KMS-11 (cell line): ENCODE data around the gene MTCP1.

ENCODE experiments used
- H2AFZ ChIP-seq: fragments of 200-600 bp; sonication (generic); 2 replicates; pipeline ENCODE4 v1.6.1; 2016; ENCODE audit warnings: antibody characterized with exemption, mixed run types, low read depth
- H3K27ac ChIP-seq: fragments of 200-600 bp; sonication (generic); 2 replicates; pipeline ENCODE4 v1.6.1; 2016; ENCODE audit warnings: mild to moderate bottlenecking, mixed run types
- H3K27me3 ChIP-seq: fragments of 200-600 bp; sonication (generic); 2 replicates; pipeline ENCODE4 v1.6.1; 2017; ENCODE audit warnings: mild to moderate bottlenecking, low read depth, mixed run types, moderate library complexity; ENCODE audit not compliant: insufficient read depth
- H3K36me3 ChIP-seq: fragments of 200-600 bp; sonication (generic); 2 replicates; pipeline ENCODE4 v1.6.1; 2017; ENCODE audit warnings: mild to moderate bottlenecking, mixed run types; ENCODE audit not compliant: insufficient read depth
- H3K4me1 ChIP-seq: fragments of 200-600 bp; sonication (generic); 2 replicates; pipeline ENCODE4 v1.6.1; 2016; ENCODE audit warnings: mild to moderate bottlenecking, low read depth, mixed run types; ENCODE audit not compliant: poor library complexity, severe bottlenecking
- H3K4me2 ChIP-seq: fragments of 200-600 bp; sonication (generic); 2 replicates; pipeline ENCODE4 v1.7.0; 2016; ENCODE audit warnings: mild to moderate bottlenecking, mixed run types
- H3K4me3 ChIP-seq: fragments of 200-600 bp; sonication (generic); IDR thresholded peaks from 2 replicates; pipeline ENCODE4 v1.6.1; 2017; ENCODE audit warnings: low read depth, low read length, mixed read lengths; ENCODE audit not compliant: insufficient read depth
- H3K79me2 ChIP-seq: fragments of 200-600 bp; sonication (generic); 2 replicates; pipeline ENCODE4 v1.6.1; 2016; ENCODE audit warnings: low read depth, mixed run types; ENCODE audit not compliant: insufficient read depth
- H3K9ac ChIP-seq: fragments of 200-600 bp; sonication (generic); 2 replicates; pipeline ENCODE4 v1.6.1; 2016; ENCODE audit warnings: mild to moderate bottlenecking, mixed run types
- H4K20me1 ChIP-seq: fragments of 200-600 bp; sonication (generic); 2 replicates; pipeline ENCODE4 v1.6.1; 2016; ENCODE audit warnings: mild to moderate bottlenecking, mixed run types; ENCODE audit not compliant: insufficient read depth
- TF ChIP-seq, protein P1 (sequence below): fragments of 200-600 bp; sonication (generic); conservative IDR thresholded peaks from 2 replicates; pipeline ENCODE4 v1.6.1; 2017; ENCODE audit warnings: low read depth, mild to moderate bottlenecking, antibody characterized with exemption, low read length, moderate library complexity, mixed read lengths

The MTCP1 gene

DNA sequence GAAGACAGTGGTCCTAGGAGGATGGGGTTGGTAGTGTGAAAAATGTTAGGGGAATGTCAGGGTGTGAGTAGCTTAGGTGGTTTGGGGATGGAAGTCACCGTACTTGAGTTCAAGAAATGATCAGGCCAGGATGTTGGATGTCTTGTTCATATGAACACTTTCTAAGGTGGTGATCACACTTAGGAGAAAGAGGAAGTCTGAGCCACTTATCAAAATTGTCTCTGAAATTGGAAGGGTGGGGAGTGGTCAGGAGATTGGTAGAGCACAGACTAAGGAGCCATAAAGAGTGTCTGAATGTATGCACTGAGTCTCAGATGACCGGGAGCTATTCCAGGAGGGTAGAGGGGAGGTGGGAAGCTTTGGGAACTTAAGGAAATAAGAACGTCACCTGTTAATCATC is 17.3 kb downstream of the MTCP1 start:
- no peaks in the 10 kb centered on the region for H3K4me1 ChIP-seq
- no peak overlapping the region for H3K27ac ChIP-seq
- no peak overlapping the region for H3K9ac ChIP-seq
- H3K4me2 ChIP-seq: no peak overlapping the region
- H3K36me3 ChIP-seq: no peaks in the 10 kb centered on the region
- H3K79me2 ChIP-seq: no peaks in the 10 kb centered on the region
- no peak overlapping the region for H3K4me3 ChIP-seq
- no peaks in the 10 kb centered on the region for H3K27me3 ChIP-seq
- TF ChIP-seq, protein P1, sequence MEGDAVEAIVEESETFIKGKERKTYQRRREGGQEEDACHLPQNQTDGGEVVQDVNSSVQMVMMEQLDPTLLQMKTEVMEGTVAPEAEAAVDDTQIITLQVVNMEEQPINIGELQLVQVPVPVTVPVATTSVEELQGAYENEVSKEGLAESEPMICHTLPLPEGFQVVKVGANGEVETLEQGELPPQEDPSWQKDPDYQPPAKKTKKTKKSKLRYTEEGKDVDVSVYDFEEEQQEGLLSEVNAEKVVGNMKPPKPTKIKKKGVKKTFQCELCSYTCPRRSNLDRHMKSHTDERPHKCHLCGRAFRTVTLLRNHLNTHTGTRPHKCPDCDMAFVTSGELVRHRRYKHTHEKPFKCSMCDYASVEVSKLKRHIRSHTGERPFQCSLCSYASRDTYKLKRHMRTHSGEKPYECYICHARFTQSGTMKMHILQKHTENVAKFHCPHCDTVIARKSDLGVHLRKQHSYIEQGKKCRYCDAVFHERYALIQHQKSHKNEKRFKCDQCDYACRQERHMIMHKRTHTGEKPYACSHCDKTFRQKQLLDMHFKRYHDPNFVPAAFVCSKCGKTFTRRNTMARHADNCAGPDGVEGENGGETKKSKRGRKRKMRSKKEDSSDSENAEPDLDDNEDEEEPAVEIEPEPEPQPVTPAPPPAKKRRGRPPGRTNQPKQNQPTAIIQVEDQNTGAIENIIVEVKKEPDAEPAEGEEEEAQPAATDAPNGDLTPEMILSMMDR: no peak
- no peaks in the 10 kb centered on the region for H4K20me1 ChIP-seq
- H2AFZ ChIP-seq: no peak overlapping the region

DNA sequence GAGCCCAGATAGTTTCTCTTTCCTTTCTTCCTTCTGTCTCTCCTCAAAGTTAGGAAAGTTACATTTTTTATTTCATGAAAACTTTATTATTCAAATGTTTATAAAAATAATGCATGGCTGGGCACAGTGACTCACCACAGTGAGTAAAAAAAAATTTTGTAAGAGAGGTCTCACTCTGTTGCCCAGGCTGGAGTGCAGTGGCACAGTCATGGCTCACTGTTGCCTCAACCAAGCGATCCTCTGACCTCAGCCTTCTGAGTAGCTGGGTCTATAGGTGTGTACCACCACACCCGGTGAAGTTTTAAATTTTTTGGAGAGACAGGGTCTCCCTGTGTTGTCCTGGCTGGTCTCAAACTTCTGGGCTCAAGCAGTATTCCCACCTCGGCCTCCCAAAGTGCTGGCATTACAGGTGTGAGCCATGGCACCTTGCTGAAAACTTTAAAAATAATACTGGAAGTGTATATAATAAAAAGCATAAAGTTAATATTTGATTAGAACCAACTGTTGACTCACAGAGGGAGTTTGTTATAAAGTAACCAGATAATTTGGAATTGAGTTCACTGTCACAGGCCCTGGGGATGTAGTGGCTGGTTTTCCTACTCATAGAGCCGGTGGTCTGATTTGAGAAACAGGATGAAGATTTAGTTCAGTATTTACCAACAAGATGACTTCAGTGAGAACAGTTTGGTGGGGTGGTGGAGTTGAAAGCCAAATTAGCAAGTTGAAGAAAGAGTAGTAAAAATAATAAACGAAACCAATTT is 18.0 kb downstream of the MTCP1 start:
- no peak overlapping the region for H3K9ac ChIP-seq
- H4K20me1 ChIP-seq: no peaks in the 10 kb centered on the region
- H3K4me2 ChIP-seq: no peak overlapping the region
- H3K36me3 ChIP-seq: no peaks in the 10 kb centered on the region
- H3K79me2 ChIP-seq: no peaks in the 10 kb centered on the region
- H3K27me3 ChIP-seq: no peaks in the 10 kb centered on the region
- TF ChIP-seq, protein P1: no peak
- H3K27ac ChIP-seq: no peak overlapping the region
- H3K4me1 ChIP-seq: no peaks in the 10 kb centered on the region
- H2AFZ ChIP-seq: no peak overlapping the region
- H3K4me3 ChIP-seq: no peak overlapping the region

DNA sequence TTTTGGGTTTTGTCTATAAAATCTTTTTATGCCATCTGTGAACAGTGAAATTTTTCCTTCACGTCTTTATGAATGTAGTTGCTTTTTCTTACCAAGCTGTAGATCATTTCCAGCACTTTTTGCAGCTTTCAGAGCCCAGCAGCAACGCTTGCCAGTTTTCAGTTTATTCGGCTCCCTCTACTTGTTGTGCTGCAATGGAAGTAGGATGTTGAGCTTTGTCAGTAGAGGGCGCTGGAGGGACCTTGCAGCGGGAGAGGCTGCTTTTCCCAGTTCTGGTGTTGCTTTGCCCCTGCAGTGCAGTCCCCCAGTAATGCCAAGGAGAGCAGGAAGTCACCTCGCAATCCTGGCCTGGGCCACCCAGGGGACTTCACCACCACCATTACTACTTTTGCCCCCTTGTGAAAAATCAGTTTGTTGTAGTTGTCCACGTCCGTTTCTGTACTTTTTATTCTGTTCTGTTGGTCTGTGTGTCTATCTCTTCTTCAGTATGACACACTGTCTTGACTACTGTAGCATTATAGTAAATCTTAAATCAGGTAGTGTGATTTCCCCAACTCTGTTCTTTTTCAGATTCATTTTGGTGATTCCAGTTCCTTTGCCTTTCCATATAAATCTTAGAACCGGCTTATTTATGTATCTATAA is 21.8 kb downstream of the MTCP1 start:
- H3K4me1 ChIP-seq: no peaks in the 10 kb centered on the region
- no peak overlapping the region for H3K9ac ChIP-seq
- H3K4me2 ChIP-seq: no peak overlapping the region
- H3K4me3 ChIP-seq: no peak overlapping the region
- no peaks in the 10 kb centered on the region for H3K27me3 ChIP-seq
- H3K79me2 ChIP-seq: no peaks in the 10 kb centered on the region
- no peak overlapping the region for H2AFZ ChIP-seq
- H3K27ac ChIP-seq: no peak overlapping the region
- H3K36me3 ChIP-seq: no peaks in the 10 kb centered on the region
- TF ChIP-seq, protein P1: peak; percentile 71
- no peaks in the 10 kb centered on the region for H4K20me1 ChIP-seq

DNA sequence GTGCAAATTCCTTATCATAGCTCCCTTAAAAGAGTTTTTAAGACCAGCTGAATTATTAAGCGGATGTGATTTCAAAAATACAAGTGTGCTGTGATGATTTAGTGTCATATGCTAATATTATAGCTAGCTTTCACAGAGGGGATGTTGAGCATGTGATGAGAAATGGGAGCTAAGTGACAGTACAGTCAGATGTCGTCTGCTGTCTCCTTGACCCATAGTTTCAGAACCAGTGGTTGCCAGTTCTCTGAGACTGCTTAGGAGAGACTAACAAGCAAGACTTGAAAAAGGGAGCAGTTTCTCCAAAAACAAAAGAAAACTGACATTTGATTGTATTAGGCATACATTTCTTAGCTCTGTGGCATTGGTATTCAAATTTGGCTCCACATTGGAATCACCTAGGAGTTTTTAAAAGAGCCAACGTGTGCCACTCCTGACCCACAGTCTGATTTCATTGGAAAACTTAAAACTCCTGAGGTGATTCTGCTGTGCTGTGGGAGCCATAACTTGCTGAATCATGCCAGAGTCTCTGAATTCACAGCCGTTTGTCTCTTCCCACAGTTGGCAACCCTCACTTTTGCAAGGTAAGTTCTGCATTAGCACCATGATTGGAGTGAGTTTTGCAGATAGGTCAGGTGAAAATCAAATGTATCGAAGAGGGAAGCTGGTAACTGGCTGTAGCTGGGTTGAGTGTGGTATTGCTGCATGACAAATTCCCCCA is 24.0 kb downstream of the MTCP1 start:
- H3K79me2 ChIP-seq: no peaks in the 10 kb centered on the region
- no peaks in the 10 kb centered on the region for H3K4me1 ChIP-seq
- H3K9ac ChIP-seq: no peak overlapping the region
- TF ChIP-seq, protein P1: no peak
- H3K4me2 ChIP-seq: no peak overlapping the region
- no peak overlapping the region for H3K27ac ChIP-seq
- no peak overlapping the region for H3K4me3 ChIP-seq
- H3K27me3 ChIP-seq: no peaks in the 10 kb centered on the region
- no peak overlapping the region for H2AFZ ChIP-seq
- H4K20me1 ChIP-seq: no peaks in the 10 kb centered on the region
- no peaks in the 10 kb centered on the region for H3K36me3 ChIP-seq
